GM18868 (cell line): ENCODE data around the gene ZSCAN10.
A peak's percentile ranks its signal among the peaks of the same experiment; 100 is the strongest.
"Not testable (repeated sequence)": the region's sequence is repeated elsewhere in the genome, so short reads cannot be mapped to it uniquely, and the experiment has no call there.

Source experiments
- ATAC-seq: cut with Tn5 transposase; IDR thresholded peaks from one replicate; pipeline ENCODE4 v1.9.1; 2021; ENCODE audit warnings: mild to moderate bottlenecking, moderate library complexity; ENCODE audit not compliant: unreplicated experiment

ZSCAN10 gene

DNA sequence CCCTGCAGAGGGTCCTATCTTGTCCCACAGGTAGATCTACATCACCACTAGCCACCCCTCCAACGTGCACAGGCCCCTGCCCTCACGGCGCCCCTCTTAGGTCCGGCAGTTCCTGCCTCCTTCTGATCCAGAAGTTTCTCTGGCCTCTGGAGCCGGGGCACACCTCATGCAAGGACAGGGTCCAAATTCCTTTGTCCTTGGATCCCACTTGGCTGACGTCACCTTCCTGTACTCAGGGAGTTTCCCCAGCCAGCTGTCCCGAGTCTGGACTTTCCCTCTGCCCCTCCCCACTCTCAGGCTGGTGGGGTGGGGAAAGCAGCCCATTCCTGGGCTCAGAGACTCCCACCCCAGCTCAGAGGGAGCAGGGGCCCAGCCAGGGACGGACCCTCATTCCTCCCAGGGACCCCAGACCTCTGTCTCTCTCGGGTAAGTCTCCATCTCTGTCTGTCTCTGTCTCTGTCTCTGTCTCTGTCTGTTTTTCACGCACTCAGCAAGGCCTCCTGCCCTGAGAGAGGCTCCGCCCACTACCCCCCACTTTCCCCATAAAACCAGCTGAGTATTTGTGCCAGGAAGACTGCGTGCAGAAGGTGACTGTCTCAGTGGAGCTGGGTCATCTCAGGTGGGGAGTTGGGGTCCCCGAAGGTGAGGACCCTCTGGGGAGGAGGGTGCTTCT, 33.9 kb downstream of the ZSCAN10 start, which contains the start of gene IL32:
Gene IL32, plus strand, starts transcription at position 572 of the 673 bp plus-strand sequence. CDS start 172 bp downstream, outside the sequence.
- no peak for ATAC-seq

DNA sequence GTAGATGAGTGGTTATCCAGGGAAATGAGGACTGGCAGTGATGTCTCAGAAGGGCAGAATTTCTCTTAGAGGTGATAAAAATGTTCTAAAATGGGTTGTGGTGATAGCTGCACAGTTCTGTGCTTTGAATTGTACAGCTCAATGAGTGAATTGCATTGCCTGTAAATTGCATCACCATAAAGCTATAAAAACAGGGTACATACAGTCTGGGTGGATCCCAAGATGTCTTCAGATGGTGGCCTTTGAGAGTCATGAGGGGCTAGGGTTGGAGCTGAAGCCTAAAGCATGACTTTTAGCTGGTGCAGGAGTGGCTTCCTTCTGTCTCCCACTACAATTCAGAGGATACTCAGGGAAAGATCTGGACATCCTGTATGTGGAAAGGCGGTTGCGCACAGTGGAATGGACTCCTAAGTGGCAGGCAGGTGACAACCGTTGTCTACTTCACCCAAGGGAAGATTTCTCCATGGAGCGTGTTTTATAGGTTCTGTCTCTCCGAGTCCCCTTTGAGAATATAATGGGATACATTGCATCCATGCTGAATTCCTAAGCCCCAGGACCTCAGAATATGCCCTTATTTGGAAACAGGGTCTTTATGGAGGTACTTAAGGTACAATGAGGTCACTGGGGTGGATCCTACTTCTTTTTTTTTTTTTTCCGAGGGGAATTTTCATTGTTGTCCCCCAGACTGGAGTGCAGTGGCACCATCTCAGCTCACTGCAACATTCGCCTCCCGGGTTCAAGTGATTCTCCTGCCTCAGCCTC, 35.3 kb downstream of the ZSCAN10 start:
- no peak for ATAC-seq

GRCh38 chr16:3062553-3062952, 36.5 kb downstream of the ZSCAN10 start:
- ATAC-seq, result no peak

- ATAC-seq, result no peak
These were observed 38.6 kb downstream of the ZSCAN10 start for GRCh38 chr16:3060339-3061127.

GRCh38 chr16:3059723-3060242, 39.3 kb downstream of the ZSCAN10 start:
- no peak for ATAC-seq

DNA sequence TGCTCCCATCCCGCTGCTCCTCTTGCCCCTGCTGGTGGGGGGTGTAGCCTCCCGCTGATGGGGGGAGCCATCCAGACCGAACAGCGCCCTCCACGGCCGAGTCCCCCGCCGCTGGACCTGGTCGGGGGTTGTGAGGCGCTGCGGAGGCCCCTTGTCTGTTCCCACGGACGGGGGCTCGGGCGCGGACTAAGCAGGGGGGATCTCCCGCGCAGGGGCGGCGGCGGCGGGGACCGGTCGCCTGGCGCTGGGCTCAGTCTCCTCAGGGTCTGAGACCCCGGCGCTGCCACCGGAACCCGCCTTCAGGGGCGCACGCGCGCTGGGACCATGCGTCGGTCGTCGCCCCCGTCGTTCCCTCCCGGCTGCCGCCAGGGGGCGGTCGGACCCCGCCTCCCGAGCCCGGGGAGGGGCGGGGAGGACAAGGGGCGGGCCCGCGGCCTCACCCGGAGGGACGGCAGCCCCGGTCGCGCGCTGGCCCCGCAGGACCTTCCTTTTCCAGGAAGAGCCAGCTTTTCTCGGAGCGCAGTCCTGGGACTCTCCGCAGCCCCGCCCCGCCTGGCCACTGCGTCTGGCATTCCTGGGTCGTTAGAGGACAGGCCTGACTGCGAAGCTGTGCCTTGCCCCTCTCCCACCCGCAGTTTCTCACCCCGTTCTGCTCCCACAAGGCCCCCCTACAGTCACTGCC, 39.9 kb downstream of the ZSCAN10 start:
- ATAC-seq, result peak; percentile 79

- ATAC-seq, result no peak
These were observed 40.7 kb downstream of the ZSCAN10 start for GRCh38 chr16:3058139-3059030.

GRCh38 chr16:3057181-3058138, 41.6 kb downstream of the ZSCAN10 start:
- ATAC-seq, result no peak

GRCh38 chr16:3056336-3057180, 42.5 kb downstream of the ZSCAN10 start:
- ATAC-seq, result no peak

GRCh38 chr16:3055734-3056115, 43.4 kb downstream of the ZSCAN10 start:
- not testable (repeated sequence) for ATAC-seq

GRCh38 chr16:3054965-3055733, 43.9 kb downstream of the ZSCAN10 start:
- ATAC-seq, result no peak

- ATAC-seq, result not testable (repeated sequence)
These were observed 45.8 kb downstream of the ZSCAN10 start for GRCh38 chr16:3053330-3053710.

- not testable (repeated sequence) for ATAC-seq
These were observed 46.3 kb downstream of the ZSCAN10 start for GRCh38 chr16:3052571-3053329.

- ATAC-seq, result no peak
These were observed 47.6 kb downstream of the ZSCAN10 start for GRCh38 chr16:3051494-3051893.

GRCh38 chr16:3051009-3051408, 48.1 kb downstream of the ZSCAN10 start:
- no peak for ATAC-seq

DNA sequence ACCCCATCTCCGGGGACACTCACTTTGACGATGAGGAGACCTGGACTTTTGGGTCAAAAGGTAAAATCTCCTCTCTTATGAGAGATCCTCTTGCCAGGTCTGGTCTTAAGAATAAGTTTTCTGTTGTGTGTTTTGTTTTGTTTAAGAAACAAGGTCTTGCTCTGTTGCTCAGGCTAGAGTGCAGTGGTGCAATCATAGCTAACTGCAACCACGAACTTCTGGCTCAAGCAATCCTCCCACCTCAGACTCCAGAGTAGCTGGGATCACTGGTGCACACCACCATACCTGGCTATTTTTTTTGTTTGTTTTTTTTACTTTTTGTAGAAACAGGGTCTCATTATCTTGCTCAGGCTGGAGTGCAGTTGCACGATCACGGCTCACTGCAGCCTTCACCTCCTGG, 48.6 kb downstream of the ZSCAN10 start:
- no peak for ATAC-seq
